Measurements from ENCODE around the gene LIM2. TPM values are rescaled to one million over a fixed set of nuclear protein-coding genes. Genes with fewer than 3 reads are reported as not detected.

Gene LIM2
- total and polyA plus RNA-seq, 2 of the 4 experiments (the other 2 are of a cell fraction): not detected

GRCh38 chr19:51417810-51418157, 30.0 kb upstream of the LIM2 start:
- H4K20me1 ChIP-seq (ENCODE audit: insufficient read depth, low read length): no peaks in the 10 kb centered on the region
- no peaks in the 10 kb centered on the region for H3K27me3 ChIP-seq (ENCODE audit: control insufficient read depth, insufficient read depth, low read length)
- POLR2A ChIA-PET (ENCODE audit: unreplicated experiment): no interaction called here
- H3K18ac ChIP-seq (ENCODE audit: low read depth, low read length): no peak overlapping the region
- WGBS, 2 experiments (ENCODE audit: extremely low coverage in 2 of 2, insufficient read length in 1 of 2): no CpG with 5 or more reads among the region's 3 CpGs
- no peaks in the 10 kb centered on the region for H3K36me3 ChIP-seq (ENCODE audit: control insufficient read depth, insufficient read depth, low read length)
- intact Hi-C loops (cut with micrococcal nuclease) (no loop called here), dilution Hi-C loops (cut with HindIII; ENCODE audit: low sequenced_read_pairs, unreplicated experiment) (no loop called here), in situ Hi-C loops (cut with MboI; ENCODE audit: low sequenced_read_pairs) (no loop called here)
- BruUV-seq (replicated peaks): no TSS peak
- H3K4me1 ChIP-seq (ENCODE audit: control insufficient read depth, insufficient read depth, low read length): no peaks in the 10 kb centered on the region
- TF ChIP-seq MAZ (IDR thresholded peaks at IDR 0.05; ENCODE audit: borderline replicate concordance, low read depth, low read length) (no peak), SMC3 (IDR thresholded peaks at IDR 0.05; ENCODE audit: low read depth, low read length) (no peak), USF2 (IDR thresholded peaks at IDR 0.05; ENCODE audit: low read depth, low read length) (no peak), CEBPB (IDR thresholded peaks at IDR 0.05; ENCODE audit: low read depth, low read length) (no peak), RAD21 (IDR thresholded peaks at IDR 0.05; ENCODE audit: low read length) (no peak), CTCF (conservative IDR thresholded peaks at IDR 0.05; ENCODE audit: low read depth, low read length) (no peak), CHD1 (IDR thresholded peaks at IDR 0.05; ENCODE audit: low read depth, low read length) (no peak), BHLHE40 (IDR thresholded peaks at IDR 0.05; ENCODE audit: low read depth, low read length) (no peak), POLR2A (IDR thresholded peaks at IDR 0.05; ENCODE audit: low read depth, low read length) (no peak), NFE2L2 (IDR thresholded peaks at IDR 0.05; ENCODE audit: low read depth, low read length) (no peak), RFX5 (IDR thresholded peaks at IDR 0.05; ENCODE audit: low read depth, low read length) (no peak), MAFK (IDR thresholded peaks at IDR 0.05; ENCODE audit: low read depth, low read length) (no peak), FOS (IDR thresholded peaks at IDR 0.05; ENCODE audit: low read depth, low read length) (no peak), RCOR1 (IDR thresholded peaks at IDR 0.05; ENCODE audit: insufficient replicate concordance, low read length) (no peak), MXI1 (IDR thresholded peaks at IDR 0.05; ENCODE audit: borderline replicate concordance, low read depth, low read length) (no peak)
- TF ChIP-seq, protein P1, sequence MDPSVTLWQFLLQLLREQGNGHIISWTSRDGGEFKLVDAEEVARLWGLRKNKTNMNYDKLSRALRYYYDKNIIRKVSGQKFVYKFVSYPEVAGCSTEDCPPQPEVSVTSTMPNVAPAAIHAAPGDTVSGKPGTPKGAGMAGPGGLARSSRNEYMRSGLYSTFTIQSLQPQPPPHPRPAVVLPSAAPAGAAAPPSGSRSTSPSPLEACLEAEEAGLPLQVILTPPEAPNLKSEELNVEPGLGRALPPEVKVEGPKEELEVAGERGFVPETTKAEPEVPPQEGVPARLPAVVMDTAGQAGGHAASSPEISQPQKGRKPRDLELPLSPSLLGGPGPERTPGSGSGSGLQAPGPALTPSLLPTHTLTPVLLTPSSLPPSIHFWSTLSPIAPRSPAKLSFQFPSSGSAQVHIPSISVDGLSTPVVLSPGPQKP (IDR thresholded peaks at IDR 0.05; ENCODE audit: borderline replicate concordance, low read depth, low read length): no peak
- no peak for DNase-seq
- H3K9me3 ChIP-seq (ENCODE audit: control insufficient read depth, insufficient read depth, low read length): no peaks in the 10 kb centered on the region
- no peak for ATAC-seq (ENCODE audit: low read depth)
- no peak overlapping the region for H3K23ac ChIP-seq (ENCODE audit: low read depth, low read length)
- no peaks in the 10 kb centered on the region for H3K9me1 ChIP-seq (ENCODE audit: insufficient read depth, low read length)
- H2BK5ac ChIP-seq (ENCODE audit: low read depth, low read length, poor library complexity, severe bottlenecking): no peak overlapping the region
- no peak overlapping the region for H3K4me3 ChIP-seq (ENCODE audit: insufficient read depth, low read depth, low read length)
- no peak overlapping the region for H2AK5ac ChIP-seq (ENCODE audit: low read depth, low read length)
- H3K27ac ChIP-seq (ENCODE audit: insufficient read depth, low read length): no peak overlapping the region
- no peak overlapping the region for H3K9ac ChIP-seq (ENCODE audit: low read depth, low read length)
- H3K4me2 ChIP-seq (ENCODE audit: low read depth, low read length): no peak overlapping the region
- H2AK9ac ChIP-seq (replicated peaks; ENCODE audit: low read depth, low read length, poor library complexity): no peak overlapping the region
- H2AFZ ChIP-seq (replicated peaks; ENCODE audit: low read length, poor library complexity): no peak overlapping the region
- H3K4ac ChIP-seq (ENCODE audit: low read depth, low read length): no peak overlapping the region
- H4K8ac ChIP-seq (ENCODE audit: low read depth in 2 of 2, low read length in 2 of 2): no peak overlapping the region
- no peak overlapping the region for H4K5ac ChIP-seq (ENCODE audit: low read depth, low read length)
- no peak overlapping the region for H2BK120ac ChIP-seq (ENCODE audit: low read depth, low read length)
- H3K56ac ChIP-seq (ENCODE audit: extremely low read depth, insufficient read depth, low read length): no peak overlapping the region
- H2BK15ac ChIP-seq (ENCODE audit: low read depth, low read length): no peak overlapping the region
- no peak overlapping the region for H4K91ac ChIP-seq (ENCODE audit: insufficient read depth, low read depth, low read length)
- H2BK20ac ChIP-seq (ENCODE audit: low read depth, low read length): no peak overlapping the region
- H3K79me1 ChIP-seq (ENCODE audit: low read depth in 1 of 2, low read length in 2 of 2): no peaks in the 10 kb centered on the region
- no peak overlapping the region for H3K14ac ChIP-seq (replicated peaks; ENCODE audit: low read depth, low read length)
- CTCF ChIA-PET: interaction anchor here (1.2 kb wide), 1 partner anchor 20 kb away, joined by 3 read pairs; no protein-coding TSS in a partner anchor

Measured in IMR-90 (cell line).